Testis (tissue), 3 donors: ENCODE measurements around the gene CDK7. TPM values are rescaled to one million over a fixed set of nuclear protein-coding genes. Genes with fewer than 3 reads are reported as not detected.

ENCODE experiments used
- DNase-seq: peaks from one replicate; pipeline ENCODE4 v3.0.0-alpha.2; 2019
- H3K27ac ChIP-seq, 2 donors: fragments of 200-600 bp; sonication (generic); one replicate each; pipeline ENCODE4 v1.5.1; 2019
- H3K27me3 ChIP-seq: fragments of 200-600 bp; sonication (generic); one replicate; pipeline ENCODE4 v1.5.1; 2019
- H3K36me3 ChIP-seq: fragments of 200-600 bp; sonication (generic); one replicate; pipeline ENCODE4 v1.5.1; 2017; ENCODE audit warnings: low read depth; ENCODE audit errors: missing control alignments
- H3K4me1 ChIP-seq: fragments of 200-600 bp; sonication (generic); one replicate; pipeline ENCODE4 v1.5.1; 2019
- H3K4me3 ChIP-seq, 2 donors: fragments of 200-600 bp; sonication (generic); one replicate each; pipeline ENCODE4 v1.5.1; 2017 to 2019
- H3K9me3 ChIP-seq: fragments of 200-600 bp; sonication (generic); one replicate; pipeline ENCODE4 v1.5.1; 2017
- POLR2A ChIP-seq: fragments of 450-650 bp; IDR thresholded peaks from one replicate; pipeline ENCODE4 v1.6.1; 2017; ENCODE audit warnings: antibody characterized with exemption, mild to moderate bottlenecking, moderate library complexity
- WGBS, 2 donors: methylation state at CpG; one replicate each; pipeline ENCODE4 v1.1.5; 2018; 5-methylcytosine and 5-hydroxymethylcytosine counted together
- intact Hi-C: fragments of 100-400 bp; cut with DNase I; formaldehyde crosslinking; loops from one replicate; pipeline ENCODE4 v1.15.1; 2023; ENCODE audit warnings: low total_unique reads
- polyA plus RNA-seq: library from polyadenylated mRNA; stranded (reverse); fragments of 350-450 nt; fragmentation: Illumina TruSeq; extraction: RNeasy Lipid Tissue Mini Kit (QIAGEN cat#74804); gene quantifications from one replicate; pipeline ENCODE4 v1.2.3, GENCODE V29; 2014; ENCODE audit warnings: low read depth, low replicate concordance; ENCODE audit not compliant: insufficient read depth
- total RNA-seq, 2 donors: library from RNA; depleted of rRNA; stranded (reverse); fragments of >200 nt; gene quantifications; one replicate each; pipeline ENCODE4 v1.2.3, GENCODE V29; 2016
- TF ChIP-seq, protein P1 (sequence below), 3 experiments: fragments of 450-650 bp in 2 of 3; fragments of 200-600 bp in 1 of 3; sonication (generic) in 1 of 3; IDR thresholded peaks; one replicate each; pipeline ENCODE4 v1.5.1; 2016 to 2019; ENCODE audit warnings: antibody characterized with exemption in 3 of 3, mild to moderate bottlenecking in 2 of 3, moderate library complexity in 1 of 3

Gene CDK7
- total and polyA plus RNA-seq, 3 donors from 2014 or later = 31.7 to 86.0 (median 35.1) TPM

GRCh38 chr5:69276422-69277174 is 41.9 kb downstream of the CDK7 start:
- WGBS, 2 donors = 73 to 85% methylated on average over 5 of the region's 5 CpGs
- intact Hi-C loops = no loop called here

DNA sequence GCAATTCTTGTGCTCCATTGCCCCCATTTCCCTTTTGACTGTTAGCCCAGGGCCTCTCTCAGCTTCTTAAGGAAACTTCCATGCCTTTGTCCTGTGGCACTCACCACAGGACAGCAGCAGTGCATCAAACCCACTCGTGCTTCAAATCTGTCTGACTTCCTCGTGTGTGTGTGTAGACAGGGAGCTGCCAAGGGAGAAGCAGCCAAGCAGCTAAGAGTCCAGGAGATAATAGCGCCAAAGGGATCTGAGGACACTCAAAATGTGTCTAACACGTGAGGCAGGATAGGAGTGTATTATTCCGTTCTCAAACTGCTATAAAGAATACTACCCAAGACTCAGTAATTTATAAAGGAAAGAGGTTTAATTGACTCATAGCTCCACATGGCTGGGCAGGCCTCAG is 44.8 kb downstream of the CDK7 start:
- no peak for TF ChIP-seq POLR2A
- TF ChIP-seq, protein P1, sequence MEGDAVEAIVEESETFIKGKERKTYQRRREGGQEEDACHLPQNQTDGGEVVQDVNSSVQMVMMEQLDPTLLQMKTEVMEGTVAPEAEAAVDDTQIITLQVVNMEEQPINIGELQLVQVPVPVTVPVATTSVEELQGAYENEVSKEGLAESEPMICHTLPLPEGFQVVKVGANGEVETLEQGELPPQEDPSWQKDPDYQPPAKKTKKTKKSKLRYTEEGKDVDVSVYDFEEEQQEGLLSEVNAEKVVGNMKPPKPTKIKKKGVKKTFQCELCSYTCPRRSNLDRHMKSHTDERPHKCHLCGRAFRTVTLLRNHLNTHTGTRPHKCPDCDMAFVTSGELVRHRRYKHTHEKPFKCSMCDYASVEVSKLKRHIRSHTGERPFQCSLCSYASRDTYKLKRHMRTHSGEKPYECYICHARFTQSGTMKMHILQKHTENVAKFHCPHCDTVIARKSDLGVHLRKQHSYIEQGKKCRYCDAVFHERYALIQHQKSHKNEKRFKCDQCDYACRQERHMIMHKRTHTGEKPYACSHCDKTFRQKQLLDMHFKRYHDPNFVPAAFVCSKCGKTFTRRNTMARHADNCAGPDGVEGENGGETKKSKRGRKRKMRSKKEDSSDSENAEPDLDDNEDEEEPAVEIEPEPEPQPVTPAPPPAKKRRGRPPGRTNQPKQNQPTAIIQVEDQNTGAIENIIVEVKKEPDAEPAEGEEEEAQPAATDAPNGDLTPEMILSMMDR (IDR thresholded peaks at IDR 0.05) = no peak

More at GRCh38 chr5:69276422-69277174, 41.9 kb downstream of the CDK7 start:
- Histone ChIP-seq H3K36me3 (no peaks in the 10 kb centered on the region), H3K27me3 (no peaks in the 10 kb centered on the region), H3K4me3 (no peak overlapping the region), H3K9me3 (no peaks in the 10 kb centered on the region), H3K4me1 (no peaks in the 10 kb centered on the region), H3K27ac (no peak overlapping the region)
- TF ChIP-seq, protein P1 (IDR thresholded peaks at IDR 0.05) = no peak
- no peak for TF ChIP-seq POLR2A
- no peak for DNase-seq

DNA sequence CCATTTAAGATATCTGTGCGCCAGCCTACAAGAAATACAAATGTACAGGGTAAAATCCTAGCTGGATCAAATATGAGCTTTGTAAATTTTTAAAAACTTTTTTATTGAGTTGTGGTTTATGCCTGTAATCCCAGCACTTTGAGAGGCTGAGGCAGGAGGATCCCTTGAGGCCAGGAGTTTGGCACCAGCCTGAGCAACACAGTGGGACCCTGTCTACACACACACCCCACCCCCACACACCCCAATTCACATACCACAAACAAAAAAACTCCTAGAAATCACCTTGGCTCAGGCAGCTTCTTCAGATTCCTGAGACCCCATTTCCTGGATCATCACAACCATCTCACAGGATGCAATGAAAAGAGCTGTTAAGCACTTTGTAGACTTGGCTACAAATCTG is 46.4 kb downstream of the CDK7 start:
- intact Hi-C loops = no loop called here
- no peaks in the 10 kb centered on the region for H3K36me3 ChIP-seq
- no peak for DNase-seq
- no peaks in the 10 kb centered on the region for H3K4me1 ChIP-seq
- H3K4me3 ChIP-seq = no peak overlapping the region
- no peak overlapping the region for H3K27ac ChIP-seq
- no peak for TF ChIP-seq POLR2A
- TF ChIP-seq, protein P1 (IDR thresholded peaks at IDR 0.05) = no peak
- 92 to 95% methylated on average over 1 of the region's 1 CpG for WGBS, 2 donors
- H3K9me3 ChIP-seq = no peaks in the 10 kb centered on the region
- H3K27me3 ChIP-seq = no peaks in the 10 kb centered on the region

More for the DNA sequence above, 44.8 kb downstream of the CDK7 start:
- Histone ChIP-seq H3K4me1 (no peaks in the 10 kb centered on the region), H3K27ac (no peak overlapping the region), H3K36me3 (no peaks in the 10 kb centered on the region), H3K4me3 (no peak overlapping the region), H3K9me3 (no peaks in the 10 kb centered on the region), H3K27me3 (no peaks in the 10 kb centered on the region)
- no peak for DNase-seq
- 80 to 92% methylated on average over 5 of the region's 5 CpGs for WGBS, 2 donors
- intact Hi-C loops = no loop called here

- DNase-seq = no peak
- H3K27ac ChIP-seq = no peak overlapping the region
- H3K4me1 ChIP-seq = no peaks in the 10 kb centered on the region
- no peaks in the 10 kb centered on the region for H3K9me3 ChIP-seq
- no peaks in the 10 kb centered on the region for H3K36me3 ChIP-seq
- TF ChIP-seq, protein P1 (IDR thresholded peaks at IDR 0.05) = no peak
- no peak for TF ChIP-seq POLR2A
- intact Hi-C loops = no loop called here
- H3K27me3 ChIP-seq = no peaks in the 10 kb centered on the region
- 91 to 97% methylated on average over 2 of the region's 2 CpGs for WGBS, 2 donors
- H3K4me3 ChIP-seq = no peak overlapping the region
These were observed 49.5 kb downstream of the CDK7 start for GRCh38 chr5:69284203-69284602.
